HepG2 (cell line): ENCODE results near the gene DDX10. TPM values are rescaled to one million over a fixed set of nuclear protein-coding genes. Genes with fewer than 3 reads are reported as not detected.

ENCODE experiments used
- ATAC-seq: fragments of 200-7000 bp; cut with Tn5 transposase; 3 replicates; pipeline ENCODE4 v1.9.1; 2020; ENCODE audit warnings: mild to moderate bottlenecking, moderate library complexity
- BruUV-seq: library from RNA; stranded (reverse); fragments of 400-500 nt; replicated peaks from 2 replicates; lab custom pipeline; 2021; lab: Mats Ljungman, UMichigan
- CTCF ChIA-PET: fragments of 300-600 bp; formaldehyde crosslinking; extraction: SDS; loops from one replicate; lab custom pipeline; 2021; ENCODE audit warnings: low total read pairs, inconsistent platforms, low intra/inter-chr PET ratio; lab: Yijun Ruan, JAX
- POLR2A ChIA-PET: fragments of 350-600 bp; sonication (Branson Sonifier 250); formaldehyde crosslinking; loops from one replicate; lab custom pipeline; 2020; ENCODE audit warnings: antibody characterized with exemption, inconsistent platforms; lab: Yijun Ruan, JAX
- DNase-seq: peaks from one replicate; pipeline ENCODE4 v3.0.0-alpha.2; 2015; ENCODE audit warnings: low spot score
- FAIRE-seq: peaks from 3 replicates; lab custom pipeline; 2011; peaks lifted over from hg19 to GRCh38; lab: Jason Lieb, UNC
- H2AFZ ChIP-seq: one replicate; pipeline ENCODE4 v1.6.1; 2011; ENCODE audit warnings: low read length, inconsistent platforms
- H3K27ac ChIP-seq: fragments of 300-600 bp; 3 replicates; pipeline ENCODE4 v1.8.0; 2011; ENCODE audit warnings: mixed run types, mild to moderate bottlenecking, mixed read lengths, low read length, inconsistent platforms; ENCODE audit not compliant: insufficient read depth; ENCODE audit errors: extremely low read length
- H3K27me3 ChIP-seq, 2 experiments: fragments of 200-600 bp in 1 of 2; 2 replicates in 1 of 2; 3 replicates in 1 of 2; pipeline versions ENCODE4 v1.6.0 to v1.8.0; 2011; ENCODE audit warnings: low read length in 2 of 2, mild to moderate bottlenecking in 2 of 2, moderate library complexity in 2 of 2, inconsistent platforms in 1 of 2; ENCODE audit not compliant: insufficient read depth in 2 of 2, control insufficient read depth in 1 of 2
- H3K36me3 ChIP-seq, 2 experiments: fragments of 200-600 bp in 1 of 2; replicated peaks in 1 of 2; 2 replicates in 1 of 2; 3 replicates in 1 of 2; pipeline versions ENCODE4 v1.5.1 to v1.8.0; 2011; ENCODE audit warnings: low read length in 2 of 2, inconsistent platforms in 1 of 2; ENCODE audit not compliant: insufficient read depth in 2 of 2, control insufficient read depth in 1 of 2
- H3K4me1 ChIP-seq: 2 replicates; pipeline ENCODE4 v1.5.1; 2012; ENCODE audit warnings: low read length, inconsistent platforms; ENCODE audit not compliant: insufficient read depth
- H3K4me2 ChIP-seq: 2 replicates; pipeline ENCODE4 v1.6.0; 2011; ENCODE audit warnings: low read depth, low read length, inconsistent platforms
- H3K4me3 ChIP-seq, 3 experiments: fragments of 200-600 bp in 1 of 3; sonication (generic), shearing (Covaris generic) in 1 of 3; replicated peaks in 1 of 3; 2 replicates each; pipeline ENCODE4 v1.5.1; 2011 to 2016; ENCODE audit warnings: low read length in 3 of 3, inconsistent platforms in 2 of 3, low read depth in 2 of 3, mild to moderate bottlenecking in 2 of 3, control low read depth in 1 of 3, mixed read lengths in 1 of 3; ENCODE audit not compliant: insufficient read depth in 1 of 3
- H3K79me2 ChIP-seq: one replicate; pipeline ENCODE4 v1.6.1; 2011; ENCODE audit warnings: low read length, inconsistent platforms; ENCODE audit not compliant: insufficient read depth
- H3K9ac ChIP-seq: 2 replicates; pipeline ENCODE4 v1.6.0; 2011; ENCODE audit warnings: mild to moderate bottlenecking, low read depth, low read length, inconsistent platforms; ENCODE audit not compliant: insufficient read depth
- H3K9me3 ChIP-seq: 2 replicates; pipeline ENCODE4 v1.5.1; 2012; ENCODE audit warnings: mild to moderate bottlenecking, low read length
- H4K20me1 ChIP-seq: 2 replicates; pipeline ENCODE4 v1.6.0; 2011; ENCODE audit warnings: inconsistent platforms, mild to moderate bottlenecking, low read length, moderate library complexity; ENCODE audit not compliant: insufficient read depth
- DPF2 ChIP-seq: sonication (generic); formaldehyde crosslinking; IDR thresholded peaks from 2 replicates; pipeline ENCODE4 v1.4.0; 2020; ENCODE audit warnings: mild to moderate bottlenecking, low read depth, missing genetic modification reagents, borderline replicate concordance
- PBX3 ChIP-seq: sonication (generic); formaldehyde crosslinking; IDR thresholded peaks from 2 replicates; pipeline ENCODE4 v1.8.1; 2023; ENCODE audit warnings: missing genetic modification reagents, inconsistent platforms, borderline replicate concordance
- PHB2 ChIP-seq: fragments of 450-650 bp; IDR thresholded peaks from 2 replicates; pipeline ENCODE4 v1.6.1; 2018; ENCODE audit not compliant: partially characterized antibody
- SKI ChIP-seq: fragments of 450-650 bp; IDR thresholded peaks from one replicate; pipeline ENCODE4 v1.6.1; 2018; ENCODE audit warnings: mild to moderate bottlenecking; ENCODE audit not compliant: partially characterized antibody
- SNAPC2 ChIP-seq: sonication (generic); formaldehyde crosslinking; IDR thresholded peaks from 2 replicates; pipeline ENCODE4 v1.8.1; 2022; ENCODE audit warnings: mild to moderate bottlenecking, missing genetic modification reagents
- TEAD2 ChIP-seq: sonication (generic); formaldehyde crosslinking; IDR thresholded peaks from 2 replicates; pipeline ENCODE4 v1.9.0; 2021; ENCODE audit warnings: missing genetic modification reagents
- TSC22D2 ChIP-seq: sonication (generic); formaldehyde crosslinking; IDR thresholded peaks from 2 replicates; pipeline ENCODE4 v1.5.1; 2020; ENCODE audit warnings: missing genetic modification reagents, mild to moderate bottlenecking, borderline replicate concordance
- U2AF2 ChIP-seq: fragments of 200-400 bp; formaldehyde crosslinking; IDR thresholded peaks from 2 replicates; pipeline ENCODE4 v1.6.1; 2017; ENCODE audit warnings: low read depth, mild to moderate bottlenecking, low read length
- ZBTB3 ChIP-seq: sonication (generic); formaldehyde crosslinking; IDR thresholded peaks from 2 replicates; pipeline ENCODE4 v1.4.0; 2020; ENCODE audit warnings: low read depth, mild to moderate bottlenecking, moderate library complexity, missing genetic modification reagents, borderline replicate concordance
- ZBTB44 ChIP-seq: sonication (generic); formaldehyde crosslinking; IDR thresholded peaks from 2 replicates; pipeline ENCODE4 v1.4.0; 2020; ENCODE audit warnings: missing genetic modification reagents
- ZNF224 ChIP-seq: sonication (generic); formaldehyde crosslinking; IDR thresholded peaks from 2 replicates; pipeline ENCODE4 v1.5.0; 2020; ENCODE audit warnings: mild to moderate bottlenecking, missing genetic modification reagents
- ZNF296 ChIP-seq: sonication (generic); formaldehyde crosslinking; conservative IDR thresholded peaks from 2 replicates; pipeline ENCODE4 v1.5.0; 2020; ENCODE audit warnings: mild to moderate bottlenecking, missing genetic modification reagents
- ZNF510 ChIP-seq: sonication (generic); formaldehyde crosslinking; IDR thresholded peaks from 2 replicates; pipeline ENCODE4 v1.4.0; 2020; ENCODE audit warnings: low read depth, mild to moderate bottlenecking, missing genetic modification reagents
- ZNF7 ChIP-seq: IDR thresholded peaks from 2 replicates; pipeline ENCODE4 v1.6.1; 2016; ENCODE audit warnings: missing biosample characterization, missing genetic modification reagents
- ZNF709 ChIP-seq: sonication (generic); formaldehyde crosslinking; IDR thresholded peaks from 2 replicates; pipeline ENCODE4 v1.5.0; 2020; ENCODE audit warnings: mild to moderate bottlenecking, missing genetic modification reagents
- ZSCAN29 ChIP-seq: sonication (generic); formaldehyde crosslinking; conservative IDR thresholded peaks from 2 replicates; pipeline ENCODE4 v1.4.0; 2020; ENCODE audit warnings: mild to moderate bottlenecking, missing genetic modification reagents
- ZSCAN9 ChIP-seq: IDR thresholded peaks from 2 replicates; pipeline ENCODE4 v1.6.1; 2016; ENCODE audit warnings: borderline replicate concordance
- WGBS: methylation state at CpG from one replicate; pipeline ENCODE4 v1.1.6; 2017; ENCODE audit warnings: low lambda C conversion rate; 5-methylcytosine and 5-hydroxymethylcytosine counted together
- in situ Hi-C: cut with HindIII; loops from 2 replicates; pipeline ENCODE4 v1.10.0; 2017; ENCODE audit warnings: low pct_unique_long_range_greater_than_20kb; ENCODE audit not compliant: extremely low pct_ligation_motif_present
- intact Hi-C: fragments of 100-400 bp; cut with micrococcal nuclease; formaldehyde crosslinking; loops from one replicate; pipeline ENCODE4 v1.10.0; 2022; ENCODE audit not compliant: unreplicated experiment
- polyA plus RNA-seq, 8 experiments: library from polyadenylated mRNA; depleted of rRNA in 3 of 8; stranded (reverse) in 7 of 8; unstranded in 1 of 8; fragments of >200 nt; fragmentation: Illumina TruSeq in 4 of 8; extraction: Trizol in 4 of 8; gene quantifications; 2 replicates each; pipeline versions ENCODE4 v1.2.1 to v1.2.3, GENCODE V29; 2011 to 2016; ENCODE audit warnings: low read depth in 4 of 8, missing spikeins in 1 of 8, mixed read lengths in 1 of 8; ENCODE audit not compliant: insufficient read depth in 1 of 8
- total RNA-seq, 5 experiments: library from RNA; depleted of rRNA; stranded (reverse); fragments of >200 nt; fragmentation: Illumina TruSeq; extraction: Trizol; gene quantifications; 2 replicates each; pipeline ENCODE4 v1.2.3, GENCODE V29; 2016; ENCODE audit warnings: low read depth in 1 of 5

DDX10 gene
- total and polyA plus RNA-seq, 2 of the 13 experiments (the other 11 are each of a cell fraction or from before 2014, with no cell fraction given): 17.0 to 32.0 TPM

GRCh38 chr11:108929241-108929640 lies 264.4 kb downstream of the DDX10 start (continued):
- TF ChIP-seq U2AF2 (no peak), ZNF224 (CRISPR knock-in tag) (no peak), ZBTB3 (CRISPR knock-in tag) (no peak)

- Histone ChIP-seq H2AFZ (no peak overlapping the region), H3K4me1 (no peaks in the 10 kb centered on the region), H3K9ac (no peak overlapping the region), H3K9me3 (no peaks in the 10 kb centered on the region), H3K79me2 (no peaks in the 10 kb centered on the region), H3K36me3 (no peaks in the 10 kb centered on the region; a peak in 1 of 5 replicates), H4K20me1 (no peaks in the 10 kb centered on the region), H3K4me3 (no peak overlapping the region), H3K27me3 (no peaks in the 10 kb centered on the region), H3K27ac (no peak overlapping the region), H3K4me2 (no peak overlapping the region)
- in situ Hi-C loops: no loop called here
- intact Hi-C loops: no loop called here
- ATAC-seq (no peak), FAIRE-seq (no peak), DNase-seq (no peak)
- TF ChIP-seq ZSCAN9 (CRISPR knock-in tag) (no peak), ZNF709 (CRISPR knock-in tag) (no peak), SNAPC2 (CRISPR knock-in tag) (no peak), ZNF296 (CRISPR knock-in tag) (no peak), PBX3 (CRISPR knock-in tag) (no peak), TEAD2 (no peak), DPF2 (CRISPR knock-in tag) (no peak), SKI (no peak), ZBTB44 (CRISPR knock-in tag) (no peak), TSC22D2 (CRISPR knock-in tag) (no peak), PHB2 (no peak), ZSCAN29 (CRISPR knock-in tag) (no peak), ZNF7 (CRISPR knock-in tag) (no peak), ZNF510 (no peak)
- CTCF ChIA-PET: no interaction called here
- no TSS peak for BruUV-seq
- 95% methylated on average over 2 of the region's 2 CpGs for WGBS
- POLR2A ChIA-PET: no interaction called here
Measured at GRCh38 chr11:108931168-108931567, 266.3 kb downstream of the DDX10 start.
